ENCODE data around the gene LILRB5.
"Not testable (repeated sequence)": the region's sequence is repeated elsewhere in the genome, so short reads cannot be mapped to it uniquely, and the experiment has no call there.

LILRB5 gene

DNA sequence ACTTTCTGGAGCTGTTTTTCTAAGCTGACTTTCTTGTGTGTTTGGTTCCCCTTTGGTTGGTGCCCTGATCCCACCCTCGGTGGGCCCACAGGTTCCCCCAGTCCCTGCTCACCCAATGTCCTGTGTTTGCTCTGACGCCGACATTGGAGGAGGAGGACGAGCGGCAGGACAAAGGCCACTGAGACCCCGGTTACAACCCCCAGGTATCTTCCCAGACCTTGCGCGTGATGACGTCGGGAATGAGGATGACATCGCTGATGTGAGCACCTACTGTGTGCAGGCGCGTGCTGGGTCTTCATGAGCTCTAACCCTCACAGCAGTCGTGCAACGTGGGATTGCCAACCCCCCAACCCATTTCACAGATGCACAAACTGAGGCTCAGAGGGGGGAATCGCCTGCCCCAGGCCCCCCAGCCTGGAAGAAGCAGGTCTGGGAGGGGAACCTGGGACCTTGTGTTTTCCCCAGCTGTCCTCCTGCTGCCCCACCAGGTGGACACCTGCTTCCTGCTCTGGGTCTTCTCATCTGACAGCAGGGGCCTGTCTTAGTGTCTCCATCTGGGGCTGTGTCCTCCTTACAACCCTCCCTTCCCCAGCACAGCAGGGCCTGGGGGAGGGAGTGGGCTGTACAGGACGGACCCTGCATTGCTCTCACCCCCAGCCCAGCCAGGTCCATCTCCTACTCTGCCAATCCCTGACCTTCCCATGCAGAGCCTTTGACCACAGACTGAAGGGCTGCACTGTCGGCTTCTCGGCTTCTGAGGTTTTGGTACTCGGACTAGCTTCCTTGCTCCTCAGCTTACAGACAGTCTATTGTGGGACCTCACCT, 9.8 kb downstream of the LILRB5 start:
- TF ChIP-seq, protein P1, sequence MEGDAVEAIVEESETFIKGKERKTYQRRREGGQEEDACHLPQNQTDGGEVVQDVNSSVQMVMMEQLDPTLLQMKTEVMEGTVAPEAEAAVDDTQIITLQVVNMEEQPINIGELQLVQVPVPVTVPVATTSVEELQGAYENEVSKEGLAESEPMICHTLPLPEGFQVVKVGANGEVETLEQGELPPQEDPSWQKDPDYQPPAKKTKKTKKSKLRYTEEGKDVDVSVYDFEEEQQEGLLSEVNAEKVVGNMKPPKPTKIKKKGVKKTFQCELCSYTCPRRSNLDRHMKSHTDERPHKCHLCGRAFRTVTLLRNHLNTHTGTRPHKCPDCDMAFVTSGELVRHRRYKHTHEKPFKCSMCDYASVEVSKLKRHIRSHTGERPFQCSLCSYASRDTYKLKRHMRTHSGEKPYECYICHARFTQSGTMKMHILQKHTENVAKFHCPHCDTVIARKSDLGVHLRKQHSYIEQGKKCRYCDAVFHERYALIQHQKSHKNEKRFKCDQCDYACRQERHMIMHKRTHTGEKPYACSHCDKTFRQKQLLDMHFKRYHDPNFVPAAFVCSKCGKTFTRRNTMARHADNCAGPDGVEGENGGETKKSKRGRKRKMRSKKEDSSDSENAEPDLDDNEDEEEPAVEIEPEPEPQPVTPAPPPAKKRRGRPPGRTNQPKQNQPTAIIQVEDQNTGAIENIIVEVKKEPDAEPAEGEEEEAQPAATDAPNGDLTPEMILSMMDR (IDR thresholded peaks at IDR 0.05; ENCODE audit: low read depth, low read length), result no peak
- no peak overlapping the region for H3K4me3 ChIP-seq (replicated peaks in 1 of 2; ENCODE audit: low read depth in 2 of 2, low read length in 2 of 2)
- DNase-seq (ENCODE audit: low read depth in 2 of 2), result no peak

DNA sequence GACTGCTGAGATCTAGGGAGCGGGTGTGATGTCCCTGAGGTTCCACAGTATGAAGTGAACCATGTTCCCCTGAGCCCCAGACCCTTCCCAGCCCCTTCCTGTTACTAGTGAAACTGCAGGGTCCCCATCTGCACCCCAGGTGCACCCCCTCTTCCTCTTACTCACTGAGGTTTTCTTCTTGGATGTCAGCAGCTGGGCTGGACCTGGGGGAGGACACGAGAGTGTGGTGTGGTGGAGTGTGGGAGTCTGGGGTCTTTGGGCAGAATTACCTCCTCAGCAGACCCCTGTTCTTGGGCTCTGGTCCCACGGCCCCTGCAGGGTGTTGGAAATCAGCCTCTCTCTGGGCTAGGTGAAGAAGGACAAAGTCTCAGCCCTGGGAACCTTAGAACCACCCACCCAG, 11.1 kb downstream of the LILRB5 start:
- no peak for DNase-seq (ENCODE audit: low read depth in 2 of 2)
- no peak overlapping the region for H3K4me3 ChIP-seq (replicated peaks in 1 of 2; ENCODE audit: low read depth in 2 of 2, low read length in 2 of 2)
- TF ChIP-seq, protein P1 (IDR thresholded peaks at IDR 0.05; ENCODE audit: low read depth, low read length), result no peak

DNA sequence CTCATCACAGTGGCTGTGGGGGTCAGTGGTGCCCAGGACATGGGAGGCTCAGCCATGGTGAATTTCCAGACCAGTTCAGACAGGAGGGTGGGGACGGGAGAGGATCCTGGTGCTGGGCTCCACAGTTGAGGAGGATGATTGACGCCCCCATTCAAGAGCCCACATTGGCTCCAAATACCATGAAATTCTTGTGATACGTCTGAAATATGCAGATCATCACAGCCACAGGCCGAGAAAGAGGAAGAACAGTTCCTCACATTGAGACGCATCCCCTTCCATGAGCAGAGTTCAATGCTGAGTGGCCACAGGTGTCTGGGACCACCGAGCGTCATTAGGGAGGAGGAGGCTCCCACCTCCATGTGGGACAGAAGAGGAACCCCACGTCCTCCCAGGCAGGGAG, 13.3 kb downstream of the LILRB5 start:
- not testable (repeated sequence) for H3K4me3 ChIP-seq (replicated peaks in 1 of 2; ENCODE audit: low read depth in 2 of 2, low read length in 2 of 2); DNase-seq (ENCODE audit: low read depth in 2 of 2)

DNA sequence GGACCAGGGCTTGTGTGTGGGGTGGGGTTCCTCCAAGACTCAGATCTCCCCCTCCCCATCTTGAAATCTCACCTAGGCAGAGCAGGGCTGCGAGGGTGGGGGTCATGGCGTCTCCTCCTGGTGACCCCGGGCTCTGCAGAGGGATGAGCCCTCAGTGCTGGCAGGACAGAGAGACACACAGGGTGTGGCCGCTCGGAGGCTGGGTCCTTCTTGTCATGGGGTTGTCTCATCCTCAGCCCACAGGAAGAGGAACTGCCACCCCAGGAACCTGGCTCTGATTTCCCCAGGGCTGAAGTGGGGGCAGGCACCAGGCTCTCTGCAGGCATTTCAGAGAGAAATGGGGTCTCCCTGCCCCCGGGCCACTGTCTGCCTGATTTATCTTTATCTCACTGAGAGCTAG, 14.4 kb downstream of the LILRB5 start, which contains the start of gene LILRA6:
Gene LILRA6 (minus strand): TSS at position 145 of the 400 bp plus-strand sequence.
- not testable (repeated sequence) for DNase-seq (ENCODE audit: low read depth in 2 of 2); H3K4me3 ChIP-seq (replicated peaks in 1 of 2; ENCODE audit: low read depth in 2 of 2, low read length in 2 of 2)

DNA sequence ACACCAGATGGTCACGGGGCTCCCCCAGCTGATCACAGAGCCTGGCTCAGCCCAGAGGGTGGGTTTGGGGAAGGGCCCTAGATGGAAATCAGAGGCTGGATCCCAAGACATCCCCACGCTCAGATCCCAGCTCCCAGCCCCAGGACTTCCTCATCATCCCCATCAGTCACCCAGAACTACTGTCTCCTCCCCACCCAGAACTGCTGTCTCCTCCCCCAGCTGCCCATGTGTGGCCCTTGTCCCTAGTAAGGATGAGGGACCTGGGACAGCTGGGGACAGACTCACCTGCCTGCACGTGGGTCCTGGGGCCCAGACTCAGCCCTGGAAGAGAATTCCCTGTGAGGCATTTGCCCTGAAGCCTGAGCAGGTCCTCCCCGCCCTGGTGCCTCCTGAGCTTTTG, 14.8 kb downstream of the LILRB5 start:
- not testable (repeated sequence) for H3K4me3 ChIP-seq (replicated peaks in 1 of 2; ENCODE audit: low read depth in 2 of 2, low read length in 2 of 2); DNase-seq (ENCODE audit: low read depth in 2 of 2)

DNA sequence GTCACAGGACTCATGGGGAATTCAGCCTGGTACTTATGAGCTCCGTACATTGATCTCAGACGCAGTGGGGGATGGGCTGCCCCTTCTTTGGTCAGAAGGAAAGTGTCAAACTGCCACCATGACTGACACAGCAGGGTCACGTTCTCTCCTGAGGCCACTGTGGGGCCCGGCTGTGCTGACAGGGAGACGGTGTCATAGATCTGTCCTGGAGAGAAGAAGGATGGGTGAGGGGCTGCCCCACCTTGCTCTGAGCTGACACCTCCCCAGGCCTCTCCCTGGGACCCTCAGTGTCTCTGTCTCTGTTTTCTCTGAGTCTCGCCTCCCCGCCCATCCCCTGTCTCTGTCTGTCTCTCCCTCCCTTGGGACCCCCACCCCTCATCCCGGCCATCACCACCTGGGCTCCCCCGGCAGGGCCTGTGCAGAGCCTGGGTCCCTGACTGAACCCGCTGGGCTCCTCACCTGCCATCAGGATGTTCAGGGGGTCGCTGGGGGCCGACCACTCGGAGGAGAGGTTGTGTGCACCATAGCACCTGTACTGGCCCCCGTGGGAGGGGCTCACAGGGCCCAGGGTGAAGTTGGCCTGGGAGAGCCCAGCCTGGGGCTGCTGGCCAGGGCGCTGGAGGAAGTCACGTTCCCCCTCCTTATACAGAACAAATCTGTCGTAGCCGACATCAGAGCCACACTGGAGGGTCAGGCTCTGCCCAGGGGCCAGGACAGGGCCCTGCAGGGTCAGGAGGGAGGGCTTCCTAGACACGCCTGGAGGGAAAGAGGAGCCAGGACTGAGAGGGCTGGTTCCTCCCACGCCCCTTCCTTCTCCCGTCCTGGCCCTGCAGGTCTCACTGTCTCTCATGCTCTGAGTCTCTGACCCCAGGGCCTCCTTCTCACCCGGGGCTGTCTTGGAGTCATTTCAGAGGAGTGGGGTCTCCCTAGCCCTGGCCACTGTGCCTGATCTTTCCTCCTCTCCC, 16.4 kb downstream of the LILRB5 start:
- not testable (repeated sequence) for DNase-seq (ENCODE audit: low read depth in 2 of 2); H3K4me3 ChIP-seq (replicated peaks in 1 of 2; ENCODE audit: low read depth in 2 of 2, low read length in 2 of 2)

DNA sequence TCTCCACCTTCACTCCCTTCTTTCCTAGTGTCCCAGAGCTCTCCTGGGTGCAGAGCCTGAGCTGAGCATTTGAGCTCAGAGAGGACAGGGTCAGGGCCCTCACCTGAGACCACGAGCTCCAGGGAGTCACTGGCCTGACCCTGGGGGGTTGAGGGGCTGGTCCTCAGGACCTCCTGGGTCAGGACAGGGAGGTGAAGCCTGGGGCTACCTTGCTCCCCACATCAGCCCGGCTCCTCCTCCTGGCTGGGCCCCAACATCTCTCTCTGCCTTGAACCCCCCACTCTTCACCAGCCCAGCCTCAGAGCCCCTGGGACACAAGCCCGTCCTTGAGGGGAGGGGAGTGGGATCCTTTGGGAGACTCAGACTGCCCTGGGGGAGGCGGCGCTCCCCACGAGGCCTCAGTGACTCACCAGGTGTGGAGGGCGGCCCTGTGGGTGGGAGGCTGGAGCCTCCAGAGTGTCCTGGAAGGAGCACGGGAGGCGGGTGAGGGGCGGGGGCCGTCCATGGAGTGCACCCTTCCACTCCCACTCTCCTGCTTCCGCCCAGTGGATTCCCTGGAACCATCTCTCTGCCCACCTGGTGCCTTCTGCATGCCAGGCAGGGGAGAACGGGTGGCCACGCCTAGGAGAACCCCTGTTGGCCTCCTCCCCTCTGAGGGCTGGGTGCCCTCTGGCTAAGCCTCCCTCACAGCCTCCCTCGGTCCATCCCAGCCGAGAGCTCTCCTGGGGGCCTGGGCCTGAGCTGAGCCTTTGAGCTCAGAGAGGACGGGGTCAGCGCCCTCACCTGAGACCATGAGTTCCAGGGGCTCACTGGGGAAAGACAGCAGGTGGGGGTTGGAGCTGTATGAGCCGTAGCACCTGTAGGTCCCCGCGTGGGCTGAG, 17.3 kb downstream of the LILRB5 start:
- not testable (repeated sequence) for DNase-seq (ENCODE audit: low read depth in 2 of 2)

DNA sequence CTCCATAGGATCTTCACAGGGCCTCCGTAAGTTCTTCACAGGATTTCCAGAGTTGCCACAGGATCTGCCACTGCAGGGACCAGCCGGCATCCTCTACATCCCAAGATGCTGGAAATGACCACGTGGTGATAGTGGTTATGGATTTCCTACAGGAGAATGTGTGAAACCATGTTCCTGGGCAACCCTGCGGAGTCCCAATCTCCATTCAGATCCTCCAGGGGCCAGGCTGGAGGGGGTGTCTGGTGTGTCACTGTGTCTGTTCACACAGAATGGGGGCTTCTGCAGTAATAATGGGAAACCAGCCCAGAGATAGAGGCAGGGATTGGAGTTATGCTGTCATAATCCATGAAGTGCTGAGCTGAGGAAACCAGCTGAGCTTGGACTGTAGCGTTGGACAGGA, 23.1 kb downstream of the LILRB5 start:
- TF ChIP-seq, protein P1 (IDR thresholded peaks at IDR 0.05; ENCODE audit: low read depth, low read length), result no peak
- no peak overlapping the region for H3K4me3 ChIP-seq (replicated peaks in 1 of 2; ENCODE audit: low read depth in 2 of 2, low read length in 2 of 2)
- no peak for DNase-seq (ENCODE audit: low read depth in 2 of 2)

More for the DNA sequence above, 17.3 kb downstream of the LILRB5 start:
- not testable (repeated sequence) for H3K4me3 ChIP-seq (replicated peaks in 1 of 2; ENCODE audit: low read depth in 2 of 2, low read length in 2 of 2)
